Amygdala (tissue), 56 donors: ENCODE measurements around the gene ARID1B.

ENCODE experiments used
- DNase-seq, 56 donors: peaks; one replicate each; lab custom pipeline; 2025; lab: John Stamatoyannopoulos, UW

Gene ARID1B

DNA sequence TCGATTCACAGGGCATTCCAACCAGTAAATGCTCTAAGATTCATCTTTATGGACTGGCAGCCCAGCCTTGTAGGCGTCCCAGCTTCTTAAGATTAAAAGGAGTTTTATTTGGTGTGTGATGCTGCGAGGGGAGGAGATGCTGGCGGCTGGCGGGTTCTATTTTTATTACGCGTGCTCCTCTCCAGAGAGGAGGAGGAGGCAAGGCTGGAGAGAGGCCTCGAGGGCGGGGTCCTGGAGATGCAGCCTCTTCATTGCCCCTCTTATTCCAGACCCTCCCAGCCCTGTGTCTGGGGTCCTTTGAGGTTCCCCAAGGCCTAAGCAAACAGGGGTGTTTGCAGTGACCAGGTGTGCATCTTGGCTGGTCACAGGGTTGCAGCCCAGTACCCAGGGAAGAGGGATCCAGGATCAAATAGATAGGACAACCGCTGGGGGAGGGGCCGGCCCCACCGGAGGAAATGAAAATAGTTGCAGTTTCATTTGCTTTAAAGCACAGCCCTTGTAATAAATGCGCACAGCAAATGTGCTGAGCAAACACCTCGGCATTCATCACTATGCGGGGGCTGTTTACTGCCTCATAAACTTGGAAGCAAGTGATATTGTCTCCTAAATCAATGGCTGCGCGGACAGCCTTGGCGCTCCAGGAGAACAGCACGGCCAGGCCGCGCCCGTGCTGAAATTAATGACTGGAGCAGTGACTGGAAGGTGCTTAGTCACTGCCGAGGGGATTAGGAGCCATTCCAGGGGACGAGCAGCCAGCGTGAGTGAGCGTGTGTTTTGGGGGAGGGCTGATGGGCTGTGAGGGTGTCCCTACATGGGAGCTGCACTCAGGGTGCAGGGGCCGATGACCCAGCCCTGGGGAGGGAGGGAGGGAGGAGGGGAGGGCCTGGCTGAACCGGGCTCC, 463.1 kb downstream of the ARID1B start:
- DNase-seq = peak in 23 of 56 donors; percentile 9 to 63 (median 39)

DNA sequence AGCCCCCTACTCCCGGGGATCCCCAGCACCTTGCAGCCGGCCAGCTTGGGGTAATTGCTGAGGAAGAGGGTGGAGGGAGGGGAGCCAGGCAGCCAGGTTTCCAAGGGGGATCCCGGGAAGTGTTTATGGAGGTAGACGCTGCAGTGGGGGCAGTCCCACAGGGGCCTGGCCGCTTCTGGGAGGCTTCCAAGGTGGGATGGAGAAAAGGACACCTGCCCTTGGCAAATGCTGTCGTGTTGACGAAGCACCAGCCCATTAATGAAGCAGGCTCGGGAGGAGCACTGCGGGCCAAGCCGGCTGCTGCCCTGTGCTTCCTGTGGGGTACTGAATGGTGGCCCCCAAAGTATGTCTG, 463.8 kb downstream of the ARID1B start:
- no peak for DNase-seq

DNA sequence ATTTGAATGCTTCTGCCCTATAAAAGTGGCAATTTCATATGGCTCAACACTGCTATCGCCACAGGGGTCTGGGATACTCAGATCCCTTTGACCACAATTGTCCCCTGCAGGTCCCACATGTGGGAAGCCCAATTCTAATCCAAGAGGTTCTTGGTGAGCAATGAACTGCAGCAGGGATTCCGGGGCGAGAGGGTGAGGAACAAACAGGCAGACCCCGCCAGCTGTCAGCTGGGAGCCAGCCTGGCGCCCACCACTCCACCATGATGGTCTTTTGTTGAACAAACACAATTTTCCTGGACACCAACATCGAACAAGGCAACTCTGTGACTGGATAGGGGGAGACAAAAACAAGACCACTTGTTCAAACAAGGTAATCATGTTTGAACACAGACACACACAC, 465.6 kb downstream of the ARID1B start:
- no peak for DNase-seq

DNA sequence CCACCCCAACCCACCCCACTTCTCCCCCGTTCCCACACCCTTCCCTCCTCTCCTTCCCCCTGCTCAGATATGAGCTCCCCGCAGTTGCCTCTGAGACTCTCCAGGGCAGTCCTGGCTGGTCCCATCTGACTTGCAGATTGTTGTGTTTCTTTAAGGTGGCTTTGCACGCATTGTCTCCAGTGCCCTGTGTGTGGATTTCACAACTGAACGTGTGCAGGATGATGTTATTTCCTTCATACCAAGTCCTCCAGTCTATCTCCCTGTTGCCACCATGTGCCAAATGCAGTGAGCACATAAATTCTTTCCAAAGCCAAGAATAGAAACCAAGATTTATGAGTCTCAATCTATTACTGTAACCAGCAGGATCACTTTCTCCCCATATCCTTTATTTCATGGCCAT, 467.0 kb downstream of the ARID1B start:
- no peak for DNase-seq

DNA sequence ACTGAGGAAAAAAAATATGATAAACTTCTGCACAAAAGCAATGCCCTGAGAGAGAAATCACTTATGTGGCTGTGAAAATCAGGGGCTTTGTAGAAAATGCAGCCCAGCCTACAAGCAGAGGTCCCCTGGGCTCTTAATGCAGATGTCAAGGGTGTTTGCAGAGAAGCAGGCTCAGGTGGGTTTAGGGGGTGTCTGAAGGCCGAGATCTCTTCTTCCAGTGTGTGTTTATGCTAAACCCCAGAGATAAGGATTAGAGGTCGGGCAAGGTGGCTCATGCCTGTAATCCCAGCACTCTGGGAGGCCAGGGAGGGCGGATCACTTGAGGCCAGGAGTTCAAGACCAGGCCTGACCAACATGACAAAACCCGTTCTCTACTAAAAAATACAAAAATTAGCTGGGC, 467.6 kb downstream of the ARID1B start:
- no peak for DNase-seq

DNA sequence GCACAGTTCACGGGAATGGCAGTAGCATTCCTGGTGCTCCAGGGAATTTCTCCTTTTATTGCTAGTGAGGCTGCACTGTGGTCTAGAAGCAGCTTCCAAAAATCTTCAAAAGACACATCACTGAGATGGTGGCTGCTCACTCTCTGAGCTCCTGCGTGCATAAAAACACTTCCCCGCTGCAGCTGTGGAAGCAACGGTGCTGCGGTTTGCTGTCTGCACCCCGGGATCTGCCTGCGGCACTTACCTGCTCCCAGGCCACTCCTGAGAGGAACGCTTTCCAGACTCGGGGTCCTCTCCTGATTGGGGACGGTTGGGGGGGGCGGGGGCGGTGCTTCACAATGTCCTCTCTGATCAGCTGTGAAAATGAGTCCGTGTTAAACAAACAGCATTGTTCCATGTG, 468.3 kb downstream of the ARID1B start:
- no peak for DNase-seq

DNA sequence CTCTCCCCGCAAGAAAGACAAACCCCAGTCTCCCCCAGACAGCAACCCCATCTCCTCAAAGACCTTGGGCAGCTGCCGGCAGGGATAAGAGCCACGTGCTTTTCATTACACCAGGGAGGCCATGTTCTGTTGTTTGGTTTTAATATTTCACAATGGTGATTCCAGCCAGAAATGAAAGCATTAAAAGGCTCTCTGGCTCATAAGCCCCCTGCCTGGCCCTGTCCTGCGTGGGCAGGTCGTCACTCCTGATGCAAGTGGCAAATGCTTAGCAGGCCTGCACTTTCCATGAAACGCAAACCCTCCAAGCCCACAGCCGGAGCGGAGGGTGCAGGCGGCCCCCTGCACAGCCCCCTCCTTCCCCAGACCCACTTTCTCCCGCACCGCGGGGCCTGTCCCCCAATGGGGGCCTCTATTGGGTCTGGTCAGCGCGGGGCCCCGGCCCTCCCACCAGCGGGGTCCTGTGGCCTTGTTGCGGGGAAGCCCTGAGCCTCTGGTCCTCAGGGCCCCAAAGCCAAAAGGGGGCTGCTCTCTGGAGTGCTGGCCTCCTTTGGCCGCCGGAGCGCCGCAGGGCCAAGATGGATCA, 469.0 kb downstream of the ARID1B start:
- DNase-seq = no peak

DNA sequence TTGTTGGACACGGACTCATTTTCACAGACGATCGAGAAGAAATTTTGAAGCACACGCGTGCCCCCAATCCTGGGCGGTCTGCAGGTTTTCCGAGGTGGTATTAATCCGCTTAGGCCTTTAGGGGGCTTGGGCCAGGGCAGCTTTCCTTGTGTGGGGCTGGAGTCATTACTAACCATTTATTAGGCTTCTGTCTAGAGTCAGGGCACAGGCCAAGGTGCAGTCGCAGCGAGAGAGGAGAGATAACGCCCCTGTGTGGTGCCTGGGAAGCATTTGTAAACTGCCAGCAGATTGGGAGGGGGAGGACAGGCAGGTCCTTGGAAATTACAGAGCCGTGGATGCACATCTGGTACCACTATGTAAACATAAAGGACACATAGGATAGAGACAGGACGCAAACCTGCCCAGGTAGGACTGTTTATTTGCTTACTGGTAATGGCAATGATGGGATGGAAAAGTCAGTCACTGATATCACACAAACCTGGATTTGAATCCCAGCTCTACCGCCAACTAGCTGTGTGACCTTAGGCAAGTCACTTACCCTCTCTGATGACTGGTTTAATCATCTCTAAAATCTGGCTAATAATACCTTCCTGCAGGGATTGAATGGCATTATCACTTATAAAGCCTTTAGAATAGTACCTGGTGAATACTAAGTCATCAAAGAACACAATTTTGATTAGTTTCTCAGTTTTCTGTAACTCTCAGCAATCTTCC, 469.8 kb downstream of the ARID1B start:
- DNase-seq = no peak

DNA sequence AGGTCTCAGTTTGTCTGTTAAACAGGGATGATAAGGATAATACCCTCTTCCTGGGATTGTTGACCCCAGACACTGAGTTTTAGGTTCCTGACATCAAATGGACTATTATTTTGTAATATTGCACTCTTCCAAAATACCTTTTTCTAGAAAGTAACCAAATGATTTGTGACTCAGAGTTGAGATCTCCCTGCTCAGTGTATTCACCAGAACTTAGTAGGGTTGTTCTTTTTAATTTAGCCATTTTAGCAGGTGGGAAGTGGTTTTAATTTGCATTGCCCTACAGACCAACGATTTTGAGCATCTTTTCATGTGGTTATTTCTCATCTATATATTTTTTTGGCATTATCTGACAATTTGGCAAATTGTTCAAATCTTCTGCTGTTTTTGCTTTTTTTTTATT, 471.1 kb downstream of the ARID1B start:
- no peak for DNase-seq

DNA sequence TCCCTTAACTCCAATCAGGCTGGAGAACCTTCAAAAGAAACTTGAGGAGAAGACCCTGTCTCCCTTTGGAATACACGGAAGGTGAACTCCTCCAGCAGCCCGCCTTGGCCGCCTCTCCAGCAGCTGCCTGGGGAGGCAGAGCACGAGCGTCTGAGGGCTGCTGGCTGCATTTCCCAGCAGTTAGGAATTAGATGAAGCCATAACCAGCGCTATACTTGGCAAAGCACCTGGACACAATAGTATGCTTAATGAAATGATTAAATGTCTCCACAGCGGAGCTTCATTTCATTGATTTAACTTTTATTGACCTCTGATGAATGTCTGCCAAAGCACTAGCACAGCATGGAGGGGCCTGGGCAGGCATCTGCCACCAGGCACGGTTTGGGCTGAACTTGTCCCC, 472.6 kb downstream of the ARID1B start:
- DNase-seq = no peak

DNA sequence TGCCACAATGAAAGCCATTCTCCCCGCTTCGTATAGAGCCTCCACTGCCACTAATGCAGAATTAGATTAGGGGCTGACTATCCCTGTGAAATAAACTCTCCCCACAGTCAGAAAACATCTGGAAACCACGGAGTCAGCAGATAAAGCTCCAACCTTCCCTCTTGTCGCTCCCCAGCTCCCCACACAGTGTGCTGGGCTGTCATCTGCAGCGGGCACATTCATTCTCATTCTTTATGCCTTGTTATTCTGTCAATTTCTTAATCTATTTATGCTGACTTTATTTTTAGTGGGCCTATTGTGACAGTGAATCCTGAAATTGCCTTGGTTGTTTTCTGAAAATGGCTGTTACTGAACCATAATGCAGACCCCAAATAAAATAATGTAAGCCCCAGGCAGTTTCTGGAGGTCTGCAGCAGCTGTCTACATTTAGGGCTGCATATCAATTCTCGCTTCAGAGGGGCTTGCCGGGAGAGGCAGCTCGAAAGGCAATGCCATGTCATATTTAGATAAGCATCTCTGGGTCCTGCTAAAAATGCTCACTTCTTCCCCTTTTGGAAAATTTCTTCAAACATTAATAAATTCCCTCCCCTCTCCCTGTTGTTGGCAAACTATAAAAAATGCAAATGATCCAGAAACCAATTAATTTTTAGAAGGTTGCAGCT, 474.5 kb downstream of the ARID1B start:
- no peak for DNase-seq

DNA sequence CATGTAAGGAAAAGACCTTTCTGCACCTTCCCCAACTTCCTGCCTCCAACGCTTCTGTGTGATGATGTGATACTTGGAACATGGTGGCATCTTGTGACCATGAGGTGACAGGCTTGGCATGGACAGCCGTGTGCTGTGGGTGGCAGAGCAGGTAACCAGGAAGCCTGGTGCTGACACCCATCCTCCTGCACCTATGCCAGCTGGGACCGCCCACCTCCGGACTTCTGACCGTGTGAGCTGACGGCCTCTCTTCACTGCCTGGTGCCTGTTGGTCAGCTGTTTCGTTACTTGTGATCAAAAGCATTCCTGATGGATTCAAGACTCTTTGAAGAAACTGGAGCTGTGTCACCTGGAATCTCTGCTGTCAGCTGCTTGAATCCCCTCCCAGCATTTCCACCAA, 475.8 kb downstream of the ARID1B start:
- no peak for DNase-seq

DNA sequence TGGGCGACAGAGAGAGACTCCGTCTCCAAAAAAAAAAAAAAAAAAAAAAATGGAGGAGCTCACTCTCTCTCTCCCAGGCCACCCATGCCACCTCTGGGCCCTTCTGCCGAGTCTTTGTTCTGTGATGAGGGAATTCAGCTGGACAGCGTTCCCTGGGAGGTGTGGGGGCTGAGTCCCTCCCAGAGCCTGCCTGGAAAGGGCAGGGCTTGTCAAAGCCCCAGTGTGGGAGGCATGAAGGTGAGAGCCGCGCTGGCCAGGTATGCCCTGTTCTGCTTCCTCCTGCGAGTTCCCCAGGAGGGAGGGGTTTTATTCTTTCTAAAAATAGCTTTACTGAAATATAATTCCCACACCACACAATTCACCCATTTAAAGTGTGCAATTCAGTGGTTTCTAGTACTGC, 476.5 kb downstream of the ARID1B start:
- DNase-seq = no peak

DNA sequence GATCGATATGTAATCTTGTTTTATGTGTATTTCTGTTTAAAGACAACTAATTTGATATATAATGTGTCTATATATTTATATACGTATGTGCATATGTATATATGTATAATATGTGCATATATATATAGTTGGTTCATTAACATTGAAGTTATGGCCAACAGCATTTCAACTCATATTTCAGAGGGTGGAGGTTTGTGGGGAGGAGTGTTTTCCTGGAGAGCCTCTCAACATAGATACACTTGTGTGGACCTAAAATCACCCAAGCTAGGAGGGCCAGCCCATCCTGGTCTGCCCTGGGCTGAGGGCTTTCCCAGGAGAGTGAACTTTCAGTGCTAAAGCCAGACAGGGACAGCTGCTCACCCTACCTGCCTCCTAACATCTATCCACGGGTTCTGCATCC, 477.4 kb downstream of the ARID1B start:
- DNase-seq = no peak

DNA sequence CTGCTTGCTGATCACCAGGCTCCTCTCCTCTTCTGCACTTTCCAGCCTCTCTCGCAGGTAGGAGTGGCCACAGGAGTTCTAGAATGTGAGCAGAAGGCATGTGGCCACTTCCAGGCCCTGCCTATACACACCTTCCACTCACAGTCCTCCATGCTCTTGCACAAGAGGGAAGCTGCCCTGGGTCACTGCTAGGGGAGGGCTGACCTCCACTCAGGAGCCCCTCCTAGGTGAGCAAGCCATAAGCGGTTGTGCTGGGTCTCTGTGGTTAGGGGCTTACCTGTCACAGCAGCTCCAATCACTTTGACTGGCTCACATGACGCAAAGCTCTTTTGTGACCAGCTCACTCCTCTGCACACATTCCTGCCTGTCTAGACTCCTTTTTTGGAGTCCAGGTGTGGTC, 477.9 kb downstream of the ARID1B start:
- DNase-seq = no peak

DNA sequence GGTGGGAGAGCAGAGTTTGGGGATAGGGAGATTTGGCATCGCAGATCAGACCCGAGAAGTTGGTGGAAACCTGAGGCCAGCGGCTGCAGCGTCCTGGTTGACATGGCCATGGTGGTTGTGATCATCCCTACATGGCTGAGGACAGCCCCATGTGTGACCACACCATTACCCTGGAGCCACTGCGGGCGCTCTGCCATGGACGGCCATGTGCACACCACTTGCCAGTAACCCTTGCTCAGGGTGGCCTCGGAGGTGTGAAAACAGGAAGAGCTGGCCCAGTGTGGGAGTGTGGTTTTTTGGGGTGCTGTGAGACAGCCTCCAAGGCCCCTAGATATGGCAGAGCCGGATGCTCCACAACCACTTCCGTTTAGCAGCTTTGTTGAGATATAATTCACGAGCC, 481.7 kb downstream of the ARID1B start:
- no peak for DNase-seq

DNA sequence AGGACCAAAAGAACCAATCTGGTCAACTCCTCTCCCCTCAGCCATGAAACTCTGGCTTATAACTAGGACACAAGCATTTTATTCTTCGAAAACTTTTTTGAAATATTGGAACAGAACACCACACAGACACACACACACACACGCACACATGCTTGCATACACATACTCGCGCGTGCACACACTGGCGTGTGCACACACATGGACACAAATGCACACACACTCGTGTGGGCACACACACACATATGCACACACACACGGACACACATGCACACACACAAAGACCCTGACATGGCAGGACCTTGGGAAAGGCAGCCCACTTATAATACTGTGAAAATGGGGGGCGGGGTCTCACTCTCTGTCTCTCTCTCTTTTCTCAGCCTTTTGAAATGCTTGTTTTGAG, 482.3 kb downstream of the ARID1B start:
- DNase-seq = no peak
